ENCODE measurements around the gene ITIH5. TPM values are rescaled to one million over a fixed set of nuclear protein-coding genes. Genes with fewer than 3 reads are reported as not detected.

ITIH5 gene
- total RNA-seq, 2 experiments from 2014 or later = not detected

GRCh38 chr10:7608001-7608400 lies 58.8 kb downstream of the ITIH5 start:
- H3K4me3 Mint-ChIP-seq = no peak overlapping the region
- no peaks in the 10 kb centered on the region for H3K27me3 Mint-ChIP-seq
- H3K27ac Mint-ChIP-seq = no peak overlapping the region
- CTCF ChIA-PET = interaction anchor here (0.7 kb wide), 1 partner anchor 1589 kb away, joined by 3 read pairs; no protein-coding TSS in a partner anchor
- H3K36me3 Mint-ChIP-seq (ENCODE audit: low read depth) = no peaks in the 10 kb centered on the region
- no peak for DNase-seq
- no peaks in the 10 kb centered on the region for H3K4me1 Mint-ChIP-seq
- POLR2A ChIA-PET = no interaction called here
- no peaks in the 10 kb centered on the region for H3K9me3 Mint-ChIP-seq

- no peaks in the 10 kb centered on the region for H3K27me3 Mint-ChIP-seq
- CTCF ChIA-PET = no interaction called here
- no peaks in the 10 kb centered on the region for H3K9me3 Mint-ChIP-seq
- H3K4me1 Mint-ChIP-seq = peaks cover 1% of the 10 kb centered on the region
- no peaks in the 10 kb centered on the region for H3K36me3 Mint-ChIP-seq (ENCODE audit: low read depth)
- H3K4me3 Mint-ChIP-seq = no peak overlapping the region
- no peak for DNase-seq
- H3K27ac Mint-ChIP-seq = no peak overlapping the region
- POLR2A ChIA-PET = no interaction called here
Measured at GRCh38 chr10:7606951-7607404, 59.8 kb downstream of the ITIH5 start.

DNA sequence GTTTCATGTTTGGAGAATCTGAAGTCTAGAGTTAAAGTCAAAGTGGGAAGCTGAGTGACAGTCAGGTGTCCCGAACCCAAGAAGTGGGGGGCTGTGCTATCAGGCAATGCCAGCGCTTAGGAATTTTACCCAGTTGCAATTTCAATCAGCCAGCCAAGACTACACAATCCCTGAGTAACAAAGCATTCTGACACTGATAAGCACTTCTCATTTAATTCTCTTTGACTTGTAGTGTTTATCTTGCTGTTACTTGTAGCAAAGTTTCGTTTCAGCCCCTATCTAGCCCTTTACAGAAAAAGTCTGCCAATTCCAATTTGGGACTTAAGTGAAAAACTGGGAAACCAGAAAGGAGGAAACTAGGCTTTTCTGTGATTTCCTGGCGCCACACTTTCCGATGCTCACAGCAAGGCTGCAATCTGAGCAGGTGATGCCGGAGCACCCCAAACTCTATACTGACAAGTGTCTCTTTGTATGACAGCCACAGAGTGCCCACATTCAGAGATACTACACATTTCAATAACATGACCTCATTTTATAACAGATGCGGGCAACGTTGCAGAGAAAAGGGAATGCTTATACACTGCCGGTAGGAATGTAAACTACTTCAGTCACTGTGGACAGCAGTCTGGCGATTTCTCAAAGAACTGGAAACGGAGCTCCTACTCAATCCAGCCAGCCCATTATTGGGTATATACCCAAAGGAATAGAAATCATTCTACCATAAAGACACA lies 61.0 kb downstream of the ITIH5 start:
- ChIA-PET POLR2A (no interaction called here), CTCF (no interaction called here)
- no peak overlapping the region for H3K27ac Mint-ChIP-seq
- no peaks in the 10 kb centered on the region for H3K9me3 Mint-ChIP-seq
- H3K27me3 Mint-ChIP-seq = no peaks in the 10 kb centered on the region
- peaks cover 11% of the 10 kb centered on the region for H3K4me1 Mint-ChIP-seq
- H3K4me3 Mint-ChIP-seq = no peak overlapping the region
- no peaks in the 10 kb centered on the region for H3K36me3 Mint-ChIP-seq (ENCODE audit: low read depth)
- no peak for DNase-seq

GRCh38 chr10:7601023-7601656 lies 65.6 kb downstream of the ITIH5 start:
- DNase-seq = no peak
- no peaks in the 10 kb centered on the region for H3K36me3 Mint-ChIP-seq (ENCODE audit: low read depth)
- H3K4me1 Mint-ChIP-seq = peaks cover 18% of the 10 kb centered on the region
- H3K9me3 Mint-ChIP-seq = no peaks in the 10 kb centered on the region
- no peak overlapping the region for H3K4me3 Mint-ChIP-seq
- POLR2A ChIA-PET = no interaction called here
- no peak overlapping the region for H3K27ac Mint-ChIP-seq
- H3K27me3 Mint-ChIP-seq = peaks cover 5% of the 10 kb centered on the region
- CTCF ChIA-PET = interaction anchor here (0.6 to 1.3 kb wide), 3 partner anchors 10 to 231 kb away, joined by 3 to 4 read pairs (median 3); no protein-coding TSS in a partner anchor

DNA sequence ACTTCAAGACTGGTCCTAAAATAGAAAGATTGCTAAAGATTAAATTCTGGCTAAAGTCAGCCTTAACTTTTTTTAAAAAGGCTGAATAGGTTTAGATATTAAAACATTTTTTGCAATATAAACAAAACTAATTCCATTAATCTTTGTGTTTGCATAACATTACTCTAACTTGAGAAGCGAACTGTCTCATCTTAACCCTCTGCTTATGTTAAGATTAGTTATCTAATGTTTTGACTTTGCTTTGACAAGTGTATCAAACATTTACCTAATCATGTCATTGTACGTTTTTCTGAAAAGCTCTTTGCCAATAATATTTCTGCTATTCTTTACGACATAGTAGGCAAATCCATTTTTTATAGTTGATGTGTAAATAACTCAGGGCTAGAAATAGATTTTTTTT lies 68.0 kb downstream of the ITIH5 start:
- H3K4me3 Mint-ChIP-seq = no peak overlapping the region
- no peak overlapping the region for H3K27ac Mint-ChIP-seq
- H3K27me3 Mint-ChIP-seq = peaks cover 5% of the 10 kb centered on the region
- H3K36me3 Mint-ChIP-seq (ENCODE audit: low read depth) = no peaks in the 10 kb centered on the region
- H3K9me3 Mint-ChIP-seq = no peaks in the 10 kb centered on the region
- CTCF ChIA-PET = no interaction called here
- POLR2A ChIA-PET = no interaction called here
- no peak for DNase-seq
- peaks cover 18% of the 10 kb centered on the region for H3K4me1 Mint-ChIP-seq

- POLR2A ChIA-PET = no interaction called here
- Mint-ChIP-seq H3K27ac (no peak overlapping the region), H3K4me3 (no peak overlapping the region), H3K4me1 (peaks cover 12% of the 10 kb centered on the region), H3K9me3 (no peaks in the 10 kb centered on the region), H3K27me3 (peaks cover 5% of the 10 kb centered on the region), H3K36me3 (ENCODE audit: low read depth) (no peaks in the 10 kb centered on the region)
- CTCF ChIA-PET = interaction anchor here (1.5 kb wide), 1 partner anchor 13 kb away, joined by 5 read pairs; no protein-coding TSS in a partner anchor
- DNase-seq = no peak
Measured at GRCh38 chr10:7596356-7596755, 70.4 kb downstream of the ITIH5 start.

DNA sequence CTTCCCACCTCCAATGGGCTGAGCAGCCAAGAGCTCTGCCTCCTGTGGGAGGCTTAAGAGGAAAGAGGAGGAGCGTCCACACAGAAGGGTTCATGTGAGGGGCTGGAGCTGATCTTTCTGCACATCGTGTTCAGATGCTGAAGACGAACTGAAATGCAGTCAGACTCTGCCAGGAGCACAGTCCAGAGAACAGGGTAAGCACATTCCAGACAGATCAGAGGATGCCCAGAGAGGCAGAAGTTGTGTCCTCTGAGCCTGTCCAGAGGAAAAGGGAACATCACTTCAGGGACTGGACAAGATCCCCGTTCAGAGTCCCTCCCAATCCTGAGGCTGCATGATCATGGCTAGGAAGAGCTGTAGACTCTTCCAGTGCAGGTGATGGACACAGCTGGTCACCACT lies 72.9 kb downstream of the ITIH5 start:
- H3K4me1 Mint-ChIP-seq = no peaks in the 10 kb centered on the region
- H3K27me3 Mint-ChIP-seq = no peaks in the 10 kb centered on the region
- ChIA-PET POLR2A (no interaction called here), CTCF (no interaction called here)
- H3K9me3 Mint-ChIP-seq = no peaks in the 10 kb centered on the region
- no peaks in the 10 kb centered on the region for H3K36me3 Mint-ChIP-seq (ENCODE audit: low read depth)
- no peak overlapping the region for H3K27ac Mint-ChIP-seq
- DNase-seq = no peak
- no peak overlapping the region for H3K4me3 Mint-ChIP-seq

- no peak for DNase-seq
- Mint-ChIP-seq H3K27me3 (no peaks in the 10 kb centered on the region), H3K4me1 (no peaks in the 10 kb centered on the region), H3K27ac (no peak overlapping the region), H3K36me3 (ENCODE audit: low read depth) (no peaks in the 10 kb centered on the region), H3K4me3 (no peak overlapping the region), H3K9me3 (no peaks in the 10 kb centered on the region)
- ChIA-PET CTCF (no interaction called here), POLR2A (no interaction called here)
Measured at GRCh38 chr10:7593063-7593462, 73.7 kb downstream of the ITIH5 start.

DNA sequence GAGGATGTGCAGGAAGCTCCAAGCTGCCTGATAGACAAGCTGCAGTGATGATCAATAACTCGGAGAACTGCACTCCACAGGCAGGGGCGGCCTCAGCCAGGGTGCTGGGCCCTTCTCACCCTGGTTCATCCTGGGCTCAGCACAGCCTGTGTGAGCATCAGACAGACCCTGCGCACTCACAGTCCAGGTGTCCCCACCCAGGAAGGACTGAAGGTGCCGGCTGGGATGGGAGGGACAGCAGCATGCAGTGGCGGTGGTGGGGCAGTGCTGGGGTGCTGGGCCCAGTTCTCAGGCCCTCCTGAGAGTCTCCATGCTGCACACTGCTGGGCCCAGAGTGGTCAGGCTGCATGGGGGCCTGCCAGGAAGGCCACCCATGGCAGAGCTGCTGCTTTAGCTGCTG lies 74.1 kb downstream of the ITIH5 start:
- no peaks in the 10 kb centered on the region for H3K9me3 Mint-ChIP-seq
- H3K4me3 Mint-ChIP-seq = no peak overlapping the region
- no peaks in the 10 kb centered on the region for H3K27me3 Mint-ChIP-seq
- H3K36me3 Mint-ChIP-seq (ENCODE audit: low read depth) = no peaks in the 10 kb centered on the region
- no peaks in the 10 kb centered on the region for H3K4me1 Mint-ChIP-seq
- no peak for DNase-seq
- POLR2A ChIA-PET = no interaction called here
- CTCF ChIA-PET = no interaction called here
- H3K27ac Mint-ChIP-seq = no peak overlapping the region

- no peaks in the 10 kb centered on the region for H3K36me3 Mint-ChIP-seq (ENCODE audit: low read depth)
- H3K27ac Mint-ChIP-seq = peak overlapping the region; percentile 60
- no peak for DNase-seq
- H3K4me1 Mint-ChIP-seq = peaks cover 3% of the 10 kb centered on the region
- no peaks in the 10 kb centered on the region for H3K27me3 Mint-ChIP-seq
- CTCF ChIA-PET = interaction anchor here (0.7 to 1.1 kb wide), 3 partner anchors 42 to 76 kb away, joined by 3 to 6 read pairs (median 3); partner anchors contain the start of gene ITIH5
- H3K9me3 Mint-ChIP-seq = no peaks in the 10 kb centered on the region
- H3K4me3 Mint-ChIP-seq = no peak overlapping the region
- POLR2A ChIA-PET = no interaction called here
Measured at GRCh38 chr10:7590271-7590670, 76.5 kb downstream of the ITIH5 start.

- Mint-ChIP-seq H3K9me3 (no peaks in the 10 kb centered on the region), H3K4me3 (no peak overlapping the region), H3K36me3 (ENCODE audit: low read depth) (no peaks in the 10 kb centered on the region), H3K27me3 (no peaks in the 10 kb centered on the region), H3K27ac (no peak overlapping the region), H3K4me1 (peaks cover 8% of the 10 kb centered on the region)
- no peak for DNase-seq
- ChIA-PET POLR2A (no interaction called here), CTCF (interaction anchor here (0.7 to 1.1 kb wide), 3 partner anchors 41 to 77 kb away, joined by 3 to 6 read pairs (median 3); partner anchors contain the start of gene ITIH5)
Measured at GRCh38 chr10:7589748-7590147, 77.0 kb downstream of the ITIH5 start.

DNA sequence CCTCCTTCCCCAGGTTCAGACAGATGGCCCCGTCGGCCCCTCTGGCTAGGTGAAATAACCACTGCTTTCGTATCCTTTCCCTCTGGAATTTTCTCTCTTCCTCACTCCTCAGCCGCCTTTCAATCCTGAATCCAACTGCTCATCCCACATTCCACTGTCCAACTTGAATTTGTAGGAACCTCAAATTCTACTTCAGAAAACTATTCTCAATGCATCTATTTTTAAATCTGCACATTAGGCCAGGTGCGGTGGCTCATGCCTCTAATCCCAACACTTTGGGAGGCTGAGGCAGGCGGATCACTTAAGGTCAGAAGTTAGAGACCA lies 78.9 kb downstream of the ITIH5 start:
- DNase-seq = no peak

GRCh38 chr10:7587168-7587864 lies 79.5 kb downstream of the ITIH5 start:
- POLR2A ChIA-PET = no interaction called here

More for the DNA sequence above, 78.9 kb downstream of the ITIH5 start:
- H3K27me3 Mint-ChIP-seq = no peaks in the 10 kb centered on the region
- CTCF ChIA-PET = interaction anchor here (1.6 kb wide), 1 partner anchor 29 kb away, joined by 3 read pairs; no protein-coding TSS in a partner anchor
- peaks cover 10% of the 10 kb centered on the region for H3K4me1 Mint-ChIP-seq
- H3K36me3 Mint-ChIP-seq (ENCODE audit: low read depth) = no peaks in the 10 kb centered on the region
- POLR2A ChIA-PET = no interaction called here
- H3K27ac Mint-ChIP-seq = no peak overlapping the region
- no peaks in the 10 kb centered on the region for H3K9me3 Mint-ChIP-seq
- H3K4me3 Mint-ChIP-seq = no peak overlapping the region

More at GRCh38 chr10:7587168-7587864, 79.5 kb downstream of the ITIH5 start:
- H3K4me1 Mint-ChIP-seq = peaks cover 10% of the 10 kb centered on the region
- no peak for DNase-seq
- CTCF ChIA-PET = interaction anchor here (1.6 kb wide), 1 partner anchor 29 kb away, joined by 3 read pairs; no protein-coding TSS in a partner anchor
- no peaks in the 10 kb centered on the region for H3K27me3 Mint-ChIP-seq
- H3K9me3 Mint-ChIP-seq = no peaks in the 10 kb centered on the region
- no peak overlapping the region for H3K4me3 Mint-ChIP-seq
- no peaks in the 10 kb centered on the region for H3K36me3 Mint-ChIP-seq (ENCODE audit: low read depth)
- H3K27ac Mint-ChIP-seq = no peak overlapping the region
